Measurements from ENCODE around the gene S1PR5. TPM values are rescaled to one million over a fixed set of nuclear protein-coding genes. Genes with fewer than 3 reads are reported as not detected.

The S1PR5 gene
- total and polyA plus RNA-seq, 2 experiments from 2014 or later: 0.60 to 0.75 TPM

DNA sequence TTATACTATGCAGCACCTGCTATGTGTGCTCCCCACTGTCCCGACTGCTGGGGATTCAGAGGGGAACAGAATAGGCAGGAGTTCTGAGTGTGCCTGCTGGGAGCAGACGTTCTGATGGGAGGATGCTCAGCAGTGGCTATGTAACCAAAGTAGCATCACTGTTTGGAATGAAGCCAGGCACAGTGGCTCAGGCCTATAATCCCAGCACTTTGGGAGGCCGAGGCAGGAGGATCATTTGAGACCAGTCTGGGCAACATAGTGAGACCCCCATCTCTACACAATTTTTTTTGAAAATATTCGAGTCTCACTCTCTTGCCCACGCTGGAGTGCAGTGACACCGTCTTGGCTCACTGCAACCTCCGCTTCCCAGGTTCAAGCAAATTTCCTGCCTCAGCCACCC lies 32.5 kb upstream of the S1PR5 start:
- Histone ChIP-seq H3K27ac (no peak overlapping the region), H3K9me3 (ENCODE audit: low read depth) (no peaks in the 10 kb centered on the region), H3K4me1 (ENCODE audit: low read depth) (peaks cover 2% of the 10 kb centered on the region), H3K36me3 (peaks cover 45% of the 10 kb centered on the region), H3K27me3 (no peaks in the 10 kb centered on the region), H3K4me3 (no peak overlapping the region)
- no peak for DNase-seq (ENCODE audit: low read depth in 1 of 2, low spot score in 1 of 2)
- TF ChIP-seq, protein P1, sequence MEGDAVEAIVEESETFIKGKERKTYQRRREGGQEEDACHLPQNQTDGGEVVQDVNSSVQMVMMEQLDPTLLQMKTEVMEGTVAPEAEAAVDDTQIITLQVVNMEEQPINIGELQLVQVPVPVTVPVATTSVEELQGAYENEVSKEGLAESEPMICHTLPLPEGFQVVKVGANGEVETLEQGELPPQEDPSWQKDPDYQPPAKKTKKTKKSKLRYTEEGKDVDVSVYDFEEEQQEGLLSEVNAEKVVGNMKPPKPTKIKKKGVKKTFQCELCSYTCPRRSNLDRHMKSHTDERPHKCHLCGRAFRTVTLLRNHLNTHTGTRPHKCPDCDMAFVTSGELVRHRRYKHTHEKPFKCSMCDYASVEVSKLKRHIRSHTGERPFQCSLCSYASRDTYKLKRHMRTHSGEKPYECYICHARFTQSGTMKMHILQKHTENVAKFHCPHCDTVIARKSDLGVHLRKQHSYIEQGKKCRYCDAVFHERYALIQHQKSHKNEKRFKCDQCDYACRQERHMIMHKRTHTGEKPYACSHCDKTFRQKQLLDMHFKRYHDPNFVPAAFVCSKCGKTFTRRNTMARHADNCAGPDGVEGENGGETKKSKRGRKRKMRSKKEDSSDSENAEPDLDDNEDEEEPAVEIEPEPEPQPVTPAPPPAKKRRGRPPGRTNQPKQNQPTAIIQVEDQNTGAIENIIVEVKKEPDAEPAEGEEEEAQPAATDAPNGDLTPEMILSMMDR (IDR thresholded peaks at IDR 0.05; ENCODE audit: low read depth, low read length): no peak

DNA sequence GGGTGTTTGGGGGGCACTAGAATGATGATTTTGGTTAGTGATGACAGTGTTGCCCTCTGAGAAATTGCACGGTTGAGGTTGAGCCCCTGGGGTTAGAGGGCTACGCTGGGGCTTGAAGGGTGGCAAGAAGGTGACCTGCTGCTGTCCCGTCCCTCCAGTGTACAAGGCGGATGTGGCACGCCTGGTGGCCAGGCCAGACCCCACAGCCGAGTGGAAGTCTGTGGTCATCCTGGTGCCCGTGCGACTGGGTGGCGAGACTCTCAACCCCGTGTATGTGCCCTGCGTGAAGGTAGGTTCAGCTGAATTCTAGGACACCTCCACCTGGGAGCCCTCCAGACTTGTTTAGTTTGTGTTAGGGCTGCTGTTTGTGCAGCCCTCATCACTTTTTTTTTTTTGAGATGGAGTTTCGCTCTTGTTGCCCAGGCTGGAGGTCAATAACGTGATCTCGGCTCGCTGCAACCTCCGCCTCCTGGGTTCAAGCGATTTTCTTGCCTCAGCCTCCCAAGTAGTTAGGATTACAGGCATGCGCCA lies 31.6 kb upstream of the S1PR5 start:
- Histone ChIP-seq H3K9me3 (ENCODE audit: low read depth) (no peaks in the 10 kb centered on the region), H3K36me3 (peaks cover 39% of the 10 kb centered on the region), H3K27me3 (no peaks in the 10 kb centered on the region), H3K27ac (no peak overlapping the region), H3K4me1 (ENCODE audit: low read depth) (peaks cover 4% of the 10 kb centered on the region), H3K4me3 (no peak overlapping the region)
- DNase-seq (ENCODE audit: low read depth in 1 of 2, low spot score in 1 of 2): no peak
- TF ChIP-seq, protein P1 (IDR thresholded peaks at IDR 0.05; ENCODE audit: low read depth, low read length): no peak

DNA sequence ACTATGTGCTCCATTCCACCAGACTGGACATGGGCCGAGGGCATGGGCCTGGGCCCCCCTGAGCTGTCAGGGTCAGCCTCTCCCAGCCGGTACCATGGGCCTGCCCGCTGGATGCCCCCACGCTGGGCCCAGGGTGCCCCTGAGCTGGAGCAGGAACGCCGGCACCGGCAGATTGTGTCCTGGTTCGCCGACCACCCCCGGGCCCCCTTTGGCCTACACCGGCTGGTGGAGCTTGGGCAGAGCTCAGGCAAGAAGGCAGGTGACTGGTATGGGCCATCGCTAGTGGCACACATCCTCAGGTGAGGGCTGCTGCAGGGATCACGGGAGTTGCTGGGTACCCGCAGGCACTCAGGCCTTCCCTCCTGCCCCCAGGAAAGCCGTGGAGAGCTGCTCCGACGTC lies 29.6 kb upstream of the S1PR5 start:
- Histone ChIP-seq H3K9me3 (ENCODE audit: low read depth) (no peaks in the 10 kb centered on the region), H3K27ac (no peak overlapping the region), H3K4me3 (no peak overlapping the region), H3K4me1 (ENCODE audit: low read depth) (peaks cover 4% of the 10 kb centered on the region), H3K27me3 (no peaks in the 10 kb centered on the region), H3K36me3 (peaks cover 27% of the 10 kb centered on the region)
- TF ChIP-seq, protein P1 (IDR thresholded peaks at IDR 0.05; ENCODE audit: low read depth, low read length): no peak
- no peak for DNase-seq (ENCODE audit: low read depth in 1 of 2, low spot score in 1 of 2)

DNA sequence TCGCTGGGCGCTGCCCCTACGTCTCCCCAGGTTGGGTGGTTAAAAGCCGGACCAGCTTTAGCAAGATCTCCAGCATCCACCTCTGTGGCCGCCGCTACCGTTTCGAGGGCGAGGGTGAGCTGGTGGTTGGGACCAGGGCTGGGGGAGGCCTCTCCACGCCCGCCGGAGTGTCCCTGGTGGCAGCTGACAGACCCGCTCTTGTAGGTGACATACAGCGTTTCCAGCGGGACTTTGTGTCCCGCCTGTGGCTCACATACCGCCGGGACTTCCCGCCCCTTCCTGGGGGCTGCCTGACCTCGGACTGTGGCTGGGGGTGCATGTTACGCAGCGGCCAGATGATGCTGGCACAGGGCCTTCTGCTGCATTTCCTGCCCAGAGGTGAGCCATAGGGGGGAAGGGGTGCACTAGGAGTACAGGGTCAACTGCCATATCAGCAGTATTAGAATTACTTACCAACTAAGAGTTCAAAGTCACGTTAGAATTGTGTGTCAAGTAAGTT lies 27.6 kb upstream of the S1PR5 start:
- Histone ChIP-seq H3K4me3 (peak overlapping the region; percentile 90), H3K36me3 (peaks cover 16% of the 10 kb centered on the region), H3K27ac (no peak overlapping the region), H3K4me1 (ENCODE audit: low read depth) (peaks cover 4% of the 10 kb centered on the region), H3K9me3 (ENCODE audit: low read depth) (no peaks in the 10 kb centered on the region), H3K27me3 (no peaks in the 10 kb centered on the region)
- TF ChIP-seq, protein P1 (IDR thresholded peaks at IDR 0.05; ENCODE audit: low read depth, low read length): no peak
- DNase-seq (ENCODE audit: low read depth in 1 of 2, low spot score in 1 of 2): no peak

DNA sequence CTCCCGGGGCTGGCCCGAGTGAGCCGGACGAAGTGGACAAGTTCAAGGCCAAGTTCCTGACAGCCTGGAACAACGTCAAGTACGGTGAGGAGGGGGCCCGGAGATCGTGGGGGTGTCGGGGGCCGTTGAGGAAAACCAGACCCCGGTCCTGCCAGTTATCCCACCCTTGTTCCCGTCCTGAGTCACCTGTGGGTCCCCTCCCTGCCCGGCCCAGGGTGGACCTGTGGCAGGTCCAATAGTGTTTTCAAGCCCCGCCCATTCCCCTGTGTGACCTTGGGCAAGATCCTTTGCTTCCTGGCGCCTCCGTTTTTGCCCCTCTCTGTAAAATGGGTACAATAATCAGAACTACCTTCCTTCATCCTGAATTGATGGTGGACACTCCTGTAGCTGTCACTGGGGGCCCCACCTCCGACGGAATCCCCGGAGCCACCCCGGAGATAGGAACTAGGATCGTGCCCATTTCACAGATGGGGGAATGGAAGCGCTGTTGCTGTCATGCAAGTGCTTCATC lies 27.1 kb upstream of the S1PR5 start:
- no peaks in the 10 kb centered on the region for H3K9me3 ChIP-seq (ENCODE audit: low read depth)
- H3K36me3 ChIP-seq: peaks cover 12% of the 10 kb centered on the region
- peaks cover 4% of the 10 kb centered on the region for H3K4me1 ChIP-seq (ENCODE audit: low read depth)
- H3K27ac ChIP-seq: peak overlapping the region; percentile 84
- H3K4me3 ChIP-seq: peak overlapping the region; percentile 90
- no peak for DNase-seq (ENCODE audit: low read depth in 1 of 2, low spot score in 1 of 2)
- H3K27me3 ChIP-seq: no peaks in the 10 kb centered on the region
- TF ChIP-seq, protein P1 (IDR thresholded peaks at IDR 0.05; ENCODE audit: low read depth, low read length): no peak

Data from cardiac muscle cell (in vitro differentiated cells and primary cell).